Liver (tissue), 9 donors: Measurements from ENCODE around the gene CGAS. TPM values are rescaled to one million over a fixed set of nuclear protein-coding genes. Genes with fewer than 3 reads are reported as not detected.

Experiments used
- DNase-seq: peaks from one replicate; pipeline ENCODE4 v3.0.0-alpha.2; 2017; ENCODE audit warnings: low spot score
- H3K27ac ChIP-seq, 2 donors: one replicate each; pipeline ENCODE4 v1.7.0; 2013; ENCODE audit warnings: inconsistent platforms in 2 of 2, low read length in 2 of 2, control low read depth in 1 of 2, low read depth in 1 of 2, mild to moderate bottlenecking in 1 of 2
- H3K27me3 ChIP-seq, 4 donors: one replicate each; pipeline versions ENCODE4 v1.6.1 to v1.7.0; 2013; ENCODE audit warnings: low read length in 3 of 4, inconsistent platforms in 1 of 4, mild to moderate bottlenecking in 1 of 4, moderate library complexity in 1 of 4; ENCODE audit not compliant: control insufficient read depth in 4 of 4, insufficient read depth in 4 of 4
- H3K36me3 ChIP-seq, 4 donors: one replicate each; pipeline versions ENCODE4 v1.6.1 to v1.7.0; 2013; ENCODE audit warnings: low read length in 3 of 4, mild to moderate bottlenecking in 3 of 4, low read depth in 1 of 4, moderate library complexity in 1 of 4; ENCODE audit not compliant: control insufficient read depth in 4 of 4, insufficient read depth in 3 of 4
- H3K4me1 ChIP-seq, 4 donors: one replicate each; pipeline versions ENCODE4 v1.6.1 to v1.7.0; 2013; ENCODE audit warnings: low read length in 3 of 4, mild to moderate bottlenecking in 3 of 4, moderate library complexity in 1 of 4; ENCODE audit not compliant: control insufficient read depth in 4 of 4, insufficient read depth in 4 of 4
- H3K4me3 ChIP-seq, 3 donors: one replicate each; pipeline versions ENCODE4 v1.6.1 to v1.7.0; 2013; ENCODE audit warnings: low read length in 3 of 3, control low read depth in 1 of 3, low read depth in 1 of 3, mild to moderate bottlenecking in 1 of 3
- H3K9ac ChIP-seq, 2 donors: one replicate each; pipeline ENCODE4 v1.7.0; 2013; ENCODE audit warnings: low read length in 2 of 2, mild to moderate bottlenecking in 2 of 2, moderate library complexity in 2 of 2, control low read depth in 1 of 2, low read depth in 1 of 2
- H3K9me3 ChIP-seq, 4 donors: one replicate each; pipeline versions ENCODE4 v1.6.1 to v1.7.0; 2013; ENCODE audit warnings: low read length in 3 of 4; ENCODE audit not compliant: control insufficient read depth in 4 of 4
- ATF3 ChIP-seq: IDR thresholded peaks from 2 replicates; pipeline ENCODE4 v1.6.1; 2016; ENCODE audit warnings: antibody characterized with exemption
- CTCF ChIP-seq: fragments of 150-350 bp; IDR thresholded peaks from 2 replicates; pipeline ENCODE4 v1.5.1; 2017; ENCODE audit warnings: improper control_type of control experiment, low read depth, low read length; ENCODE audit not compliant: missing input control
- EGR1 ChIP-seq, 2 donors: IDR thresholded peaks; 2 replicates each; pipeline ENCODE4 v1.6.1; 2016 to 2018; ENCODE audit warnings: antibody characterized with exemption in 2 of 2, low read depth in 2 of 2
- FOXA1 ChIP-seq: IDR thresholded peaks from 2 replicates; pipeline ENCODE4 v1.6.1; 2016; ENCODE audit warnings: antibody characterized with exemption
- GABPA ChIP-seq, 2 donors: IDR thresholded peaks in 1 of 2; conservative IDR thresholded peaks in 1 of 2; 2 replicates each; pipeline ENCODE4 v1.6.1; 2016; ENCODE audit warnings: antibody characterized with exemption in 2 of 2, mild to moderate bottlenecking in 1 of 2, moderate library complexity in 1 of 2
- HNF4A ChIP-seq, 2 donors: conservative IDR thresholded peaks; 2 replicates each; pipeline ENCODE4 v1.6.1; 2016; ENCODE audit warnings: antibody characterized with exemption in 2 of 2, mild to moderate bottlenecking in 2 of 2
- HNF4G ChIP-seq: IDR thresholded peaks from 2 replicates; pipeline ENCODE4 v1.6.1; 2016; ENCODE audit warnings: antibody characterized with exemption
- JUND ChIP-seq, 2 donors: IDR thresholded peaks; 2 replicates each; pipeline ENCODE4 v1.6.1; 2016; ENCODE audit warnings: antibody characterized with exemption in 2 of 2
- NR2F2 ChIP-seq: IDR thresholded peaks from 2 replicates; pipeline ENCODE4 v1.6.1; 2016; ENCODE audit warnings: antibody characterized with exemption
- RAD21 ChIP-seq, 2 donors: IDR thresholded peaks; 2 replicates each; pipeline ENCODE4 v1.6.1; 2016; ENCODE audit warnings: antibody characterized with exemption in 2 of 2, mild to moderate bottlenecking in 2 of 2
- REST ChIP-seq: IDR thresholded peaks from 2 replicates; pipeline ENCODE4 v1.6.1; 2016; ENCODE audit warnings: antibody characterized with exemption, mild to moderate bottlenecking
- RXRA ChIP-seq, 2 donors: IDR thresholded peaks; 2 replicates each; pipeline ENCODE4 v1.6.1; 2017 to 2018; ENCODE audit warnings: antibody characterized with exemption in 2 of 2, mild to moderate bottlenecking in 1 of 2
- SP1 ChIP-seq: IDR thresholded peaks from 2 replicates; pipeline ENCODE4 v1.6.1; 2018; ENCODE audit warnings: antibody characterized with exemption, mild to moderate bottlenecking
- TAF1 ChIP-seq: conservative IDR thresholded peaks from 2 replicates; pipeline ENCODE4 v1.6.1; 2016; ENCODE audit warnings: antibody characterized with exemption, mild to moderate bottlenecking
- YY1 ChIP-seq: IDR thresholded peaks from 2 replicates; pipeline ENCODE4 v1.6.1; 2016; ENCODE audit warnings: antibody characterized with exemption, mild to moderate bottlenecking
- ZBTB33 ChIP-seq: IDR thresholded peaks from 2 replicates; pipeline ENCODE4 v1.6.1; 2016; ENCODE audit warnings: antibody characterized with exemption
- WGBS: extraction: QIAGEN DNeasy Blood & Tissue Kit; methylation state at CpG from one replicate; pipeline ENCODE4 v1.1.7; 2013; 5-methylcytosine and 5-hydroxymethylcytosine counted together
- polyA plus RNA-seq, 2 donors: library from polyadenylated mRNA; stranded (reverse) in 1 of 2; unstranded in 1 of 2; fragments of 200-250 nt in 1 of 2; fragments of >200 nt in 1 of 2; fragmentation: Nextera tagmentation in 1 of 2; extraction: Ambion mirVana in 1 of 2; gene quantifications; one replicate each; pipeline versions ENCODE4 v1.2.1 to v1.2.3, GENCODE V29; 2013 to 2015
- total RNA-seq, 2 donors: library from RNA; depleted of rRNA; stranded (reverse); fragments of >200 nt; gene quantifications; one replicate each; pipeline ENCODE4 v1.2.3, GENCODE V29; 2014
- donor health status: healthy.
- donor health status: healthy.
- donor health status: healthy.
- donor health status: healthy.
- donor health status: healthy.

CGAS gene
- total and polyA plus RNA-seq, 4 donors: 0.36 to 4.9 (median 1.2) TPM

DNA sequence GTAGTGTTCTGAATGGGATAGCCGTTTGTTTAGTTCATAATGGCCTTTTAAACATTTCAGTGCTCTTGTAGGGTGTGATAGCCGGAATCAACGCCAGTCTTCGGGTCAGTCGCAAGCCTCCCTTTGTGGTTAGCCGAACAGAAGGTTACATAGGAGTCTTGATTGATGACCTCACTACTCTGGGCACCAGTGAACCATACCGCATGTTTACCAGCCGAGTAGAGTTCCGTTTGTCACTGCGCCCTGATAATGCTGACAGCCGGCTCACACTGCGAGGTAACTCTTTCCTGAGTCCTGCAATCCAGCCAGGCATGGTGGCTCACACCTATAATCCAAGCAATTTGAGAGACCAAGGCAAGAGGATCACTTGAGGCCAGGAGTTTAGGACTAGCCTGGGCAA lies 29.9 kb upstream of the CGAS start:
- WGBS: 95% methylated on average over 12 of the region's 12 CpGs
- Histone ChIP-seq H3K9me3 (no peaks in the 10 kb centered on the region), H3K27me3 (no peaks in the 10 kb centered on the region), H3K9ac (no peak overlapping the region), H3K4me1 (peaks cover 0 to under 1% (median 0%) of the 10 kb centered on the region in 4 donors), H3K36me3 (peaks cover 22 to 62% (median 59%) of the 10 kb centered on the region in 4 donors), H3K27ac (no peak overlapping the region), H3K4me3 (no peak overlapping the region)
- TF ChIP-seq NR2F2 (no peak), EGR1 (IDR thresholded peaks at IDR 0.05; ENCODE audit: low read depth in 2 of 2) (no peak), ZBTB33 (no peak), HNF4A (conservative IDR thresholded peaks at IDR 0.05) (no peak), YY1 (no peak), ATF3 (no peak), REST (no peak), SP1 (no peak), RAD21 (IDR thresholded peaks at IDR 0.05) (no peak), FOXA1 (no peak), TAF1 (no peak), HNF4G (no peak), GABPA (IDR thresholded peaks at IDR 0.05 in 1 of 2, conservative IDR thresholded peaks at IDR 0.05 in 1 of 2) (no peak), CTCF (no peak), RXRA (IDR thresholded peaks at IDR 0.05) (no peak), JUND (IDR thresholded peaks at IDR 0.05) (no peak)
- no peak for DNase-seq

GRCh38 chr6:73477407-73477806 lies 25.3 kb upstream of the CGAS start:
- H3K27ac ChIP-seq: no peak overlapping the region
- no peak for TF ChIP-seq HNF4A (conservative IDR thresholded peaks at IDR 0.05)
- no peak overlapping the region for H3K9ac ChIP-seq
- H3K36me3 ChIP-seq: peaks cover 26 to 58% (median 51%) of the 10 kb centered on the region in 4 donors
- no peaks in the 10 kb centered on the region for H3K4me1 ChIP-seq
- no peak overlapping the region for H3K4me3 ChIP-seq
- H3K27me3 ChIP-seq: no peaks in the 10 kb centered on the region
- H3K9me3 ChIP-seq: no peaks in the 10 kb centered on the region
- no peak for DNase-seq
- 96% methylated on average over 4 of the region's 4 CpGs for WGBS
